Measurements from ENCODE around the gene SIRPB2.

SIRPB2 gene

GRCh38 chr20:1474817-1475603 is 16.2 kb downstream of the SIRPB2 start:
- H3K4me3 ChIP-seq (ENCODE audit: low read length in 2 of 2): no peak overlapping the region
- peak overlapping the region; percentile 32 for H2BK15ac ChIP-seq (ENCODE audit: low read length)
- DNase-seq (ENCODE audit: low spot score): no peak
- H3K18ac ChIP-seq (ENCODE audit: low read length): no peak overlapping the region
- no peak overlapping the region for H2BK120ac ChIP-seq (ENCODE audit: low read depth, low read length)
- H3K23ac ChIP-seq (ENCODE audit: low read depth, low read length, poor library complexity): peak overlapping the region; percentile 30
- H2AK5ac ChIP-seq (ENCODE audit: low read depth, low read length): no peak overlapping the region
- no peak overlapping the region for H4K8ac ChIP-seq (ENCODE audit: low read depth, low read length)
- H3K27me3 ChIP-seq (ENCODE audit: control insufficient read depth in 3 of 3, insufficient read depth in 3 of 3, low read depth in 1 of 3, low read length in 3 of 3): peaks cover 0 to 43% (median 0%) of the 10 kb centered on the region in 3 experiments
- H3K4me1 ChIP-seq (ENCODE audit: control insufficient read depth in 2 of 2, insufficient read depth in 1 of 2, low read depth in 1 of 2, low read length in 2 of 2): peaks cover 0 to 4% of the 10 kb centered on the region in 2 donors
- no peak overlapping the region for H2AFZ ChIP-seq (ENCODE audit: low read length)
- H3K9me3 ChIP-seq (replicated peaks in 1 of 2; ENCODE audit: control insufficient read depth in 2 of 2, insufficient read depth in 1 of 2, low read depth in 1 of 2, low read length in 2 of 2): no peaks in the 10 kb centered on the region
- no peak overlapping the region for H4K91ac ChIP-seq (ENCODE audit: low read depth, low read length, poor library complexity)
- H3K9ac ChIP-seq (ENCODE audit: low read depth, low read length, poor library complexity): no peak overlapping the region
- H2BK5ac ChIP-seq (ENCODE audit: low read length): no peak overlapping the region
- H3K14ac ChIP-seq (ENCODE audit: low read length): no peak overlapping the region
- H3K4me2 ChIP-seq (ENCODE audit: insufficient read depth, low read length, poor library complexity, severe bottlenecking): no peak overlapping the region
- H3K27ac ChIP-seq (replicated peaks; ENCODE audit: low read length): no peak overlapping the region
- no CpG with 5 or more reads among the region's 4 CpGs for WGBS, 2 donors (ENCODE audit: extremely low coverage in 2 of 2, insufficient read length in 2 of 2, insufficient replicate concordance in 1 of 2)
- no peak overlapping the region for H2BK12ac ChIP-seq (ENCODE audit: low read length)
- H3K36me3 ChIP-seq (replicated peaks in 1 of 2; ENCODE audit: control insufficient read depth in 2 of 2, insufficient read depth in 2 of 2, low read length in 2 of 2): no peaks in the 10 kb centered on the region
- no peak overlapping the region for H3K4ac ChIP-seq (ENCODE audit: low read length)
- no peaks in the 10 kb centered on the region for H3K79me1 ChIP-seq (ENCODE audit: low read depth, low read length)

DNA sequence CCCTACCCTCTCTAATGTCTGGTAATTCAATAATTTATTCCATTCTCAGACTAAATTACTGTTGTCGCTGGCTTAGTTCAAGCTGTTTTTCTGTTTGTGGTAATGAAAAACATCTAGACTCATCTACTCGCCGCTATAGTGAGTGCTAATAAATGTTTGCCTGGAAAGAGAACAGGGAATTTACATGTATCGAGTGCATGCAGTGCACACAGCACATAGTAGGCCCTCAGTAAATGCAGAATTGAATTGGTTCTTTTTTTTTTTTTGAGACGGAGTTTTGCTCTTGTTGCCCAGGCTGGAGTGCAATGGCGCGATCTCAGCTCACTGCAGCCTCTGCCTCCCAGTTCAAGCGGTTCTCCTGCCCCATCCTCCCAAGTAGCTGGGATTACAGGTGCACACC is 16.9 kb downstream of the SIRPB2 start:
- DNase-seq (ENCODE audit: low spot score): no peak
- Histone ChIP-seq H3K4me2 (ENCODE audit: insufficient read depth, low read length, poor library complexity, severe bottlenecking) (no peak overlapping the region), H2BK5ac (ENCODE audit: low read length) (no peak overlapping the region), H3K36me3 (replicated peaks in 1 of 2; ENCODE audit: control insufficient read depth in 2 of 2, insufficient read depth in 2 of 2, low read length in 2 of 2) (no peaks in the 10 kb centered on the region), H3K79me1 (ENCODE audit: low read depth, low read length) (no peaks in the 10 kb centered on the region), H3K23ac (ENCODE audit: low read depth, low read length, poor library complexity) (no peak overlapping the region), H4K8ac (ENCODE audit: low read depth, low read length) (no peak overlapping the region), H3K9ac (ENCODE audit: low read depth, low read length, poor library complexity) (no peak overlapping the region), H3K4me1 (ENCODE audit: control insufficient read depth in 2 of 2, insufficient read depth in 1 of 2, low read depth in 1 of 2, low read length in 2 of 2) (peaks cover 0 to 4% of the 10 kb centered on the region in 2 donors), H3K4me3 (ENCODE audit: low read length in 2 of 2) (no peak overlapping the region), H2BK120ac (ENCODE audit: low read depth, low read length) (no peak overlapping the region), H2AFZ (ENCODE audit: low read length) (no peak overlapping the region), H2AK5ac (ENCODE audit: low read depth, low read length) (no peak overlapping the region), H3K14ac (ENCODE audit: low read length) (no peak overlapping the region), H2BK12ac (ENCODE audit: low read length) (no peak overlapping the region), H3K9me3 (replicated peaks in 1 of 2; ENCODE audit: control insufficient read depth in 2 of 2, insufficient read depth in 1 of 2, low read depth in 1 of 2, low read length in 2 of 2) (no peaks in the 10 kb centered on the region), H3K27me3 (ENCODE audit: control insufficient read depth in 3 of 3, insufficient read depth in 3 of 3, low read depth in 1 of 3, low read length in 3 of 3) (peaks cover 0 to 39% (median 0%) of the 10 kb centered on the region in 3 experiments), H3K27ac (replicated peaks; ENCODE audit: low read length) (no peak overlapping the region), H3K18ac (ENCODE audit: low read length) (no peak overlapping the region), H4K91ac (ENCODE audit: low read depth, low read length, poor library complexity) (no peak overlapping the region), H3K4ac (ENCODE audit: low read length) (no peak overlapping the region), H2BK15ac (ENCODE audit: low read length) (no peak overlapping the region)
- no CpG with 5 or more reads among the region's 8 CpGs for WGBS, 2 donors (ENCODE audit: extremely low coverage in 2 of 2, insufficient read length in 2 of 2, insufficient replicate concordance in 1 of 2)

DNA sequence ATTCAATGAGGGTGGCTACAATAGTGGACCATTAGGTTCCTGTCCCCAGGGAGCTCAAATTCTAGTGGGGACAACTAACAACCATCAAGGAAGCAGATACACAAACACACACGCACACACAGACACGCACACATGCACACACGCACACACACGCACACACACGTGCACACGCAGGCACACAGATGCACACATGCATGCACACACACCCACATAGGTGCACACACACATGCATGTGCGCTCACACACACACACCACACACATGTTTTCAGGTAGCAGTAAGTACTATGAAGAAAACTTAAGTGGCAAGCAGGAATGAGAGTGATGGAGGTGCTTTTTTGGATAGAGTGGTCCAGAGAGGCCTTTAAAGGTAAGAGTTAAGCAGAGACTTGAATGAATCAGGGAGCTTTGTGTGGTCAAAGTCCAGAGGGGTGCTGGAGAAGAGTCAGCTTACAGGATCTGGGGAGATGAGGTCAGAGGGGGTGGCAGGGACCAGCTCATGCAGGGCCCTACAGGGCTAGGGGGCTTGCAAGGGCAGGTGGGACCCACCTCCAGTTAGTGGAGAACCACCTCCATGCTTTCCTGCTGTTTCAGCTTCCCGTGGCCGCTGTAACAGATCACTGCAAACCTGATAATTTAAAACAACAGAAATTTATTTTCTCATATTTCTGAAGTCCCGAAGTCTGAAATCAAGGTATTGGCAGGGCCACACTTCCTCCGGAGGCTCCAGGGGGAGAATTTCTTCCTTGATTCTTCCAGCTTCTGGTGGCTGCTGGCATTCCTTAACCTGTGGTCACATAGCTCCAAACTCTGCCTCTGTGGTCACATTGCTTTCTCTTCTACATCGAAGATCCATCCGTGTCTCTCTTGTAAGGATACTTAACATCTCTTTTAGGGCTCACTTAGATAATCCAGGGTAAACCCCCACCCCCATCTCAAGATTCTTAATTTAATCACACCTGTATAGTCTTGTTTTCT is 17.7 kb downstream of the SIRPB2 start:
- H3K79me1 ChIP-seq (ENCODE audit: low read depth, low read length): no peaks in the 10 kb centered on the region
- DNase-seq (ENCODE audit: low spot score): no peak
- no peak overlapping the region for H3K4ac ChIP-seq (ENCODE audit: low read length)
- peaks cover 0 to 34% (median 0%) of the 10 kb centered on the region in 3 experiments for H3K27me3 ChIP-seq (ENCODE audit: control insufficient read depth in 3 of 3, insufficient read depth in 3 of 3, low read depth in 1 of 3, low read length in 3 of 3)
- no peak overlapping the region for H2BK5ac ChIP-seq (ENCODE audit: low read length)
- no peak overlapping the region for H3K18ac ChIP-seq (ENCODE audit: low read length)
- H4K8ac ChIP-seq (ENCODE audit: low read depth, low read length): peak overlapping the region; percentile 7
- H3K4me3 ChIP-seq (ENCODE audit: low read length in 2 of 2): peak overlapping the region in 1 of 2 donors; percentile 50
- no peak overlapping the region for H2AFZ ChIP-seq (ENCODE audit: low read length)
- no peak overlapping the region for H2BK120ac ChIP-seq (ENCODE audit: low read depth, low read length)
- H4K91ac ChIP-seq (ENCODE audit: low read depth, low read length, poor library complexity): no peak overlapping the region
- H3K27ac ChIP-seq (replicated peaks; ENCODE audit: low read length): no peak overlapping the region
- no CpG with 5 or more reads among the region's 13 CpGs for WGBS, 2 donors (ENCODE audit: extremely low coverage in 2 of 2, insufficient read length in 2 of 2, insufficient replicate concordance in 1 of 2)
- H3K9ac ChIP-seq (ENCODE audit: low read depth, low read length, poor library complexity): no peak overlapping the region
- no peak overlapping the region for H2BK12ac ChIP-seq (ENCODE audit: low read length)
- no peaks in the 10 kb centered on the region for H3K9me3 ChIP-seq (replicated peaks in 1 of 2; ENCODE audit: control insufficient read depth in 2 of 2, insufficient read depth in 1 of 2, low read depth in 1 of 2, low read length in 2 of 2)
- no peak overlapping the region for H2BK15ac ChIP-seq (ENCODE audit: low read length)
- peaks cover 0 to 4% of the 10 kb centered on the region in 2 donors for H3K4me1 ChIP-seq (ENCODE audit: control insufficient read depth in 2 of 2, insufficient read depth in 1 of 2, low read depth in 1 of 2, low read length in 2 of 2)
- H3K4me2 ChIP-seq (ENCODE audit: insufficient read depth, low read length, poor library complexity, severe bottlenecking): no peak overlapping the region
- H3K14ac ChIP-seq (ENCODE audit: low read length): no peak overlapping the region
- H3K36me3 ChIP-seq (replicated peaks in 1 of 2; ENCODE audit: control insufficient read depth in 2 of 2, insufficient read depth in 2 of 2, low read length in 2 of 2): no peaks in the 10 kb centered on the region
- peak overlapping the region; percentile 16 for H3K23ac ChIP-seq (ENCODE audit: low read depth, low read length, poor library complexity)
- no peak overlapping the region for H2AK5ac ChIP-seq (ENCODE audit: low read depth, low read length)
